HG03575 (cell line): ENCODE measurements around the gene SNX2.

ENCODE experiments used
- ATAC-seq: cut with Tn5 transposase; IDR thresholded peaks from one replicate; pipeline ENCODE4 v1.9.1; 2021; ENCODE audit not compliant: unreplicated experiment, insufficient number of reproducible peaks, low FRiP score; ENCODE audit errors: extremely low read depth

The SNX2 gene

GRCh38 chr5:122766130-122766529 is 8.8 kb upstream of the SNX2 start:
- ATAC-seq: no peak

GRCh38 chr5:122770477-122770876 is 4.4 kb upstream of the SNX2 start:
- no peak for ATAC-seq

GRCh38 chr5:122772446-122772845 is 2.4 kb upstream of the SNX2 start:
- no peak for ATAC-seq

DNA sequence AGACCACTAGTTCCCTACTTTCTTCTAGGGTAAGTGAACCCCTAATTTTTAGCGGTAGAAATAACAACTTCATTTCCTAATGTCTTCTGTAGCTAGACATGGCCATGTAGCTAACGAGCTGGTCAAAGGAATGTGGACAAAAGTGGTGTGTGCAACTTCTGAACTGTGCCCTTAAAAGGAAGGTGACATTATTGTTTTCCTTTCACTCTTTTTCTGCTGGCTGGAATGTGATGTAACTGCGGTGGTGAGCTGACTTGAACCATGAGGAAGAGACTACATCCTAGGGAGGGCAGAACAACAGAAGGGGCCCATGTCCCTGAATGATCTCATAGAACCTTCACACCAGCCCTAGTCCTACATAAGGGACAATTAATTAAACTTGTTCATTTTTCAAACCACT is 1.3 kb upstream of the SNX2 start:
- ATAC-seq: no peak

- ATAC-seq: peak; percentile 20
Measured at GRCh38 chr5:122774519-122774860, 390 bp upstream of the SNX2 start.

DNA sequence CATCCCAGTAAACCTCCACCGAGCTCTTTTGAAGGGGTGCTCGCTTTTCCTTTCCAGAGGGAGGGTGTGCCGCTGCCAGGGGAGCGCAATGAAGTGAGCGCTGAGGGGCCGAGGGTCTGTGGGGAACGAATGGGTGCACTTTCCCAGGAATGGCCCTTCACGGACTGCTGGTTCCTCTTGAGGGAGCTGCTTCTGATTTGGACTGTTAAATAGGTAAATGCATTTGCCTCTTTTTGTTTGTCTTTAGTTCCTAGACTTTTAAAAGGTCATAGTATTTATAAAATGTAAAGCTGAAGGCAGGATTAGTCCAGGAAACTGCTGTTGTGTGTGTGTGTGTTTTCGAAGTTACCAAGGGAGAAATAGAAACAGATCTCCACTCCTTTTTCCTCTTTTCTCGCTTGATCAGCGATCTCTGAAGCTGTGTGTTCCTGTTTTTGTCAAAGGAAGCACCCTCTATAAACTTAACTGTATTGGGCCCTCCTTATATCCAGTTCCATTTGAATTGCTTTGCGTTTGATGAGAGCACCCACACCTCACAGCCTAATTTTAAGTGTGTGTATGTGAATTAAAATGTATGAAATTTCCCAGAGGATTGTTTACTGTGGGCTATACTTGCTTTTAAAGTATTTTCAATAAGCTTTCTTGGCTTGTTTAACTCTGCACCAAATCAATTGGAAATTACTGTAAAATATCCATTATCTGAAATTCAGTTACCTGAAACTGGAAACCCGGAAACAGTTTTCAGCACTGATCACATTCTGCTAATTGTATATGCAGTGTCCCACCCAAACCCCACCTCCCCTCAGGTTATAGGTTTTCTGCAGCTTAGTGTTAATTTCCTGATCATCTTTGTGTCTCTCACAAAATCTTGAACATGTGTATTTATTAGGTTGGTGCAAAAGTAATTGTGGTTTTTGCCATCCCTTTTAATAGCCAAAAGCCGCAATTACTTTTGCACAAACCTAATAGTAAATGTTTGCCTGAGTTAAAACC is 966 bp downstream of the SNX2 start:
- no peak for ATAC-seq

GRCh38 chr5:122778157-122778556 is 3.3 kb downstream of the SNX2 start:
- no peak for ATAC-seq

DNA sequence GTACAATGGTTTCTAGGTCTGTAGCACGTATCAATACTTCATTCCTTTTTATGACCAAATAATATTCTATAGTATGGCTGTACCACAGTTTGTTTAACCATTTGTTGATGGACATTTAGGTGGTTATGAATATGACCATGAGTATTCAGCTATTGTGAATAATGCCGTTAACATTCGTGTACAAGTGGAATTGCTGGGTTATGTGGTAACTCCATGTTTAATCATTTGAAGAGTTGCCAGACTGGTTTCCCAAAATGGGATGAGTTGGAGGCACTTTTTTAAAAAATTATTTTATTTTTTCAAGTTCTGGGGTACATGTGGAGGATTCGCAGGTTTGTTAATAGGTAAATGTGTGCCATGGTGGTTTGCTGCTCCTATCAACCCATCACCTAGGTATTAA is 4.6 kb downstream of the SNX2 start:
- ATAC-seq: no peak

GRCh38 chr5:122780296-122780695 is 5.4 kb downstream of the SNX2 start:
- no peak for ATAC-seq

DNA sequence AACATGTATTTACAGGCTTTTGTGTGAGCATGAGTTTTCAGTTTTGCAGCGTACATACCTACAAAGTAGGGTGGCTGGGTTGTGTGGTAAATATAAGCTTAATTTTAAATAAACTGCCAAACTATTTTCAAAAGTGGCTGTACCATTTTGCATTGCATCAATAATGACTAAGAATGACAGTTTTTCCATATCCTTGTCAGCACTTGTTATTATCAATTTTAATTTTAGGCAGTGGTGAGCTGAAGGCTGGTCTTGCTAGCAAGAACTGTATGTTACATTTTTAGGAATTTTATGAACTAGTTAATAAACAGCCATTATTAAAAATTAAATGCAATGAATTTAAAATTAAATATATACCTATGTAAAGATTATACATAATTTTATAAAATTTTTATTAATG is 6.6 kb downstream of the SNX2 start:
- ATAC-seq: no peak

DNA sequence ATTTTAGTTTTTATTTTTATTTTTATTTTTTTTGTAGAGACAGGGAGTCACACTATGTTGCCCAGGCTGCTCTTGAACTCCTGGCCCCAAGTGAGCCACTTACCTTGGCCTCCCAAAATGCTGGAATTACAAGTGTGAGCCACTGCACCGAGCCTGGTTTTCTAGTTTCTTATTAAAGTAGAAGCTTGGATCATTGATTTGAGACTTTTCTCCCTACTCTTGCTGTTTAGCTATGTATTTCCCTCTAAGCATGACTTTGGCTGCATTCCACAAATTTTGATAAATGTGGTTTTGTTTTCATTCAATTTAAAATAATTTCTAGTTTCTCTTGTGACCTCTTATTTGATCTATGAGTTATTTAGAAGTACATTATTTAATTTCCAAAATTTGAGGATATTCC is 10.4 kb downstream of the SNX2 start:
- ATAC-seq: no peak

GRCh38 chr5:122788371-122788770 is 13.5 kb downstream of the SNX2 start:
- ATAC-seq: no peak

- ATAC-seq: no peak
Measured at GRCh38 chr5:122788996-122789395, 14.1 kb downstream of the SNX2 start.

DNA sequence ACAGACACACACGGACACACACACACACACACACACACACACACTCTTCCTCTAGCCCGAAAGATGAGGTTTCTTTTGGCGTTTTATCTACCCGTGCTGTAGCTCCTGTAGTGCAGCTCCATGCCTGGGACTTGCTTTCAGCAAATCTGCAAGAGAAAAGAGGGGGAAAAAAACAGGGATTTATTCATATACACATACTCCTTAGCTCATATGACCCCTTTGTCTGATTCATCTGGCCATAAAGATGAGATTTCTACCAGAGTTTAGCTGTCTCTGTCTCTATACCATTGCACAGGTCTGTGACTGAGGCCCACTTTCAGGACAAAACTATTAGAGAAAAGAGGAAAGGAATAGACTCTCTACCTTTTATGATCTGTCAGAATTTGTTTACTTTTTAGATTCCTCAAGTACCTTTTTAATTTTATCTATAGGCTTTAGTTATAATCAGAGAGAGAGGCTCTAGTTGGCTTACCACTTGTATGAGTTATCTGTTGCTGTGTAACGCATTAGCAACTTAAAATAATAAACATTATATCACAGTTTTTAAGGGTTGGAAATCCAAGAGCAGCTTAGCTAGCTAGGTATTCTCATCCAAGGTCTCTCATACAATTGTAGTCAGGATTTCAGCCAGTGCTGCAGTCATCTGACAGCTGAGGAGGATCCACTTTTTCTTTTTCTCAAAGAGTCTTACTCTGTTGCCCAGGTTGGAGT is 14.7 kb downstream of the SNX2 start:
- ATAC-seq: no peak

- no peak for ATAC-seq
Measured at GRCh38 chr5:122790354-122791103, 15.6 kb downstream of the SNX2 start.

DNA sequence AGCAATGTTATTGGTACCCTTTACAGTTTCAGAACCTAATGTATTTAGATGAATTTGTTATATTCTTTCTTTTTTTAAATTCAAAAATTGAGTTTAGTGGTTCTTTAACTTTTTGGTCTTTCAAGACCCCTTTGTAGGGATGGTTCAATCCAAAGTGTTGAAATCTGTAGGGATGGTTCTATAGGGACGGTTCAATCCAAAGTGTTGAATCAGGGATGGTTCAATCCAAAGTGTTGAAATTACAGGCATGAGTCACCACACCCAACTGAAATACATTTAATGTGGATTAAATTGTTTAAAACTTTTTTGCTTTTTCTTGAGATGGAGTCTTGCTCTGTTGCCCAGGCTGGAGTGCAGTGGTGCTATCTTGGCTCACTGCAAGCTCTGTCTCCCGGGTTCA is 30.6 kb downstream of the SNX2 start:
- no peak for ATAC-seq

GRCh38 chr5:122810405-122810804 is 35.5 kb downstream of the SNX2 start:
- ATAC-seq: no peak

DNA sequence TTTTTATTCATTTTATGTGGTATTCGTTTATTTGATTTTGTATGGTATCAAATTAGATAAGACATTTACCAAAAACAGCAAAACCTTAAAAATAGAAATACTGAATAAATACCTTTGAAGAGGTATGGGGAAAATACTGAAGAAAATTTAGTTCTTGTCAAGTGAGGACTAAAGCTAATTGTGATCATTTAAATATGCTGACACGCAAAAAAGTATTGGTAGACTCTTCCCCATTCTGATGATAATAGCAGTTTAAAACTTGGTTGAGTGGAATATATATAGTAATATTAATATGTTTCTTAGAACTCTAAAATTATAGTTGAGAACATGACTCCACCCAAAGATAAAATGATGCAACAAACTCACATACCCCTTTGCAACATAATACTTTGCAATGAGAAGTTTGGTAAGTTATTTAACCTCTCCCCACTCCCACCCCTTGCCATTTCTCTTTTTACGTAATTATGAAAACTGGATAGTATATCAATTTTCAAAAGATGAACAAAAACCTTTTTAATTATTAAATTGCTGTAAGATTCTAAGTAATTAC is 40.4 kb downstream of the SNX2 start:
- ATAC-seq: no peak

GRCh38 chr5:122816756-122817155 is 41.9 kb downstream of the SNX2 start:
- no peak for ATAC-seq
